GM19372 (cell line): ENCODE measurements around the gene PRICKLE4.

ENCODE experiments used
- ATAC-seq: cut with Tn5 transposase; IDR thresholded peaks from one replicate; pipeline ENCODE4 v1.9.1; 2021; ENCODE audit warnings: mild to moderate bottlenecking, low read depth, moderate library complexity; ENCODE audit not compliant: unreplicated experiment

Gene PRICKLE4

GRCh38 chr6:41770381-41771057, 10.1 kb upstream of the PRICKLE4 start:
- no peak for ATAC-seq

- no peak for ATAC-seq
Measured at GRCh38 chr6:41771058-41771983, 9.3 kb upstream of the PRICKLE4 start.

- no peak for ATAC-seq
Measured at GRCh38 chr6:41774841-41775240, 5.7 kb upstream of the PRICKLE4 start.

GRCh38 chr6:41775293-41775882, 5.2 kb upstream of the PRICKLE4 start:
- ATAC-seq: no peak

- no peak for ATAC-seq
Measured at GRCh38 chr6:41777551-41778285, 2.9 kb upstream of the PRICKLE4 start.

- ATAC-seq: no peak
Measured at GRCh38 chr6:41778895-41779294, 1.7 kb upstream of the PRICKLE4 start.

GRCh38 chr6:41779336-41779735, 1.2 kb upstream of the PRICKLE4 start:
- ATAC-seq: no peak

- peak; percentile 96 for ATAC-seq
Measured at GRCh38 chr6:41779788-41780550, 613 bp upstream of the PRICKLE4 start, which contains the start of gene FRS3. Gene FRS3 (minus strand): TSS chr6:41779900. CDS start chr6:41776987, 2,913 bp downstream.

GRCh38 chr6:41781366-41781730, 766 bp downstream of the PRICKLE4 start:
- no peak for ATAC-seq

GRCh38 chr6:41783106-41783780, 2.7 kb downstream of the PRICKLE4 start:
- no peak for ATAC-seq

- ATAC-seq: no peak
Measured at GRCh38 chr6:41784581-41785171, 4.1 kb downstream of the PRICKLE4 start.

GRCh38 chr6:41785254-41785653, 4.7 kb downstream of the PRICKLE4 start:
- ATAC-seq: no peak

GRCh38 chr6:41785689-41786450, 5.3 kb downstream of the PRICKLE4 start:
- peak; percentile 0 for ATAC-seq

- peak; percentile 60 for ATAC-seq
Measured at GRCh38 chr6:41786451-41787218, 6.1 kb downstream of the PRICKLE4 start.

- ATAC-seq: peak; percentile 78
Measured at GRCh38 chr6:41787219-41787917, 6.8 kb downstream of the PRICKLE4 start, which contains the start of gene TOMM6. Gene TOMM6 (plus strand): TSS chr6:41787694. CDS start chr6:41787698, 4 bp downstream.

- no peak for ATAC-seq
Measured at GRCh38 chr6:41789390-41789724, 8.8 kb downstream of the PRICKLE4 start.

- no peak for ATAC-seq
Measured at GRCh38 chr6:41790045-41790444, 9.5 kb downstream of the PRICKLE4 start.
